ENCODE measurements around the gene FAM83G. TPM values are rescaled to one million over a fixed set of nuclear protein-coding genes. Genes with fewer than 3 reads are reported as not detected.

Gene FAM83G
- total RNA-seq, 2 donors from 2014 or later, result 14.0 to 50.9 TPM

DNA sequence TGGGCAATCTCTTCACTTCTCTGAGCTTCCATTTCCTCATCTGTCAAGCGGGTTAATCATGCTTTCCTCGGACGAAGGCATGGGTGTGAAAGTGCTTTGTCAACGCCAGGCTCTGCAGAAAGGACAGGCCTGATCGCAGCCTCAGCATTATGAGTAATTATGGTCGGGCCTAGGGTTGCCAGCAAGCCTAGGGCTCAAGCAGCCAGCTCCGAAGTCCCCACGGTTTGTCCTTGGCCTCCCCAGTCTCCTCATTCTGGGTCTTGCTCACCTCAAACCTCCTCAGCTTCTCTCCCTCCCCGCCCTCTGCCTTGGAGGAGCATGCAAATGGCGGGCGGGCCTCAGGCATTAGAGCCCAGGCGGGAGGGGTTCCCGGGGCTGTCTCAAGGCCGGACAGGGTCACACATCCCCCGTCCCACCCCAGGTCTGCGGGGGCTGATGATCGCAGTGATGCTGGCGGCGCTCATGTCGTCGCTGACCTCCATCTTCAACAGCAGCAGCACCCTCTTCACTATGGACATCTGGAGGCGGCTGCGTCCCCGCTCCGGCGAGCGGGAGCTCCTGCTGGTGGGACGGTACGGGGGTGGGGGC, 10.2 kb upstream of the FAM83G start:
- no peak for DNase-seq (ENCODE audit: low spot score)
- no peak overlapping the region for H3K27ac ChIP-seq
- TF ChIP-seq CTCF (IDR thresholded peaks at IDR 0.05), result no peak

GRCh38 chr17:19013806-19014627, 9.5 kb upstream of the FAM83G start:
- H3K4me1 ChIP-seq, result no peaks in the 10 kb centered on the region
- H3K4me3 ChIP-seq, result no peak overlapping the region
- no peak for DNase-seq (ENCODE audit: low spot score)
- H3K27me3 ChIP-seq, result no peaks in the 10 kb centered on the region
- H3K9me3 ChIP-seq, result no peaks in the 10 kb centered on the region
- TF ChIP-seq CTCF (IDR thresholded peaks at IDR 0.05), result no peak
- no peaks in the 10 kb centered on the region for H3K36me3 ChIP-seq
- no peak overlapping the region for H3K27ac ChIP-seq

More for the DNA sequence above, 10.2 kb upstream of the FAM83G start:
- Histone ChIP-seq H3K9me3 (no peaks in the 10 kb centered on the region), H3K36me3 (no peaks in the 10 kb centered on the region), H3K27me3 (no peaks in the 10 kb centered on the region), H3K4me3 (no peak overlapping the region), H3K4me1 (no peaks in the 10 kb centered on the region)

- H3K36me3 ChIP-seq, result no peaks in the 10 kb centered on the region
- H3K27ac ChIP-seq, result no peak overlapping the region
- no peak for DNase-seq (ENCODE audit: low spot score)
- no peaks in the 10 kb centered on the region for H3K27me3 ChIP-seq
- H3K9me3 ChIP-seq, result no peaks in the 10 kb centered on the region
- no peak overlapping the region for H3K4me3 ChIP-seq
- no peaks in the 10 kb centered on the region for H3K4me1 ChIP-seq
- no peak for TF ChIP-seq CTCF (IDR thresholded peaks at IDR 0.05)
Measured at GRCh38 chr17:19013226-19013625, 8.7 kb upstream of the FAM83G start.

DNA sequence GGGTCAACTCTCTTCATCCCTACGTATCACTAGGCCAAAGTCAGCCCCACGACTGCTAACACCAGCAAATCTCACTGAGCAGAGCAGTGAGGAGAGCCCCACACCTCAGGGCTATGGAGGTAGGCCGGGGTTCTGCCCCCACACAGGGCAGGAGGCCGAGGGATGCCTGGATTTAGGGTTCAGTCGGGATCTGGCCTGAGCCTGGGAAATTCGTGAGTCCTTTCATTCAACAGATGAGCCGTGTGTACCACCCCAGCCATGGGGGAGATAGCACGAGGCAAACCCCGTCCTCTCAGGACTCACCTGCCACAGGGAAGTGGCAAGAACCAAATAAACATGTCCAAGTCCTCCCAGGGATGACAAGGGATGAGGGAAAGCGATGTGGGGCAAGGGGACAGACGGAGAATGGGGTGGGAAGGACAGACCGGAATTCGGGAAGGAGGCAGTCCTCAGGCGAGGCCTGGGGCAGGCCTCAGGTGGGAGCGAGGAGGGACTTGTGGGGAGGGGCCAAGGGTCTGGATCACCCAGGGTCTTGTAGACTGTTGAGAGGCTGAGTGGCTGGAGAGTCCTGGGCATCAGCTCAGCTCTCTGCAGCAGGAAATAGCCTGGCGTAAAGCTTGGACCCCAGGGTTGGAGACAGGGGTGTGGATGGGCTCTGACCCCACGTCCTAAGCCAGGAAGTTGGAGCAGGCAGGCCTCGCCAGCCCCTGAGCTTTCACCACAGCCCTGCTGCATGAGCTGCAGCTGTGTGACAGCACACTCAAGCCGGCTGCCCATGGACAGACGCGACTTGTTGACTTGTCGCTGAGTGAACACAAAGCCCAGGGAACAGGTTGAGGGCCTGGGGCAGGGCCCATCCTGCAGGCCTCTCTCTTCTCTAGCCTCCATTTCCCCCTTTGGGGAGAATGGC, 7.9 kb upstream of the FAM83G start:
- DNase-seq (ENCODE audit: low spot score), result no peak
- TF ChIP-seq CTCF (IDR thresholded peaks at IDR 0.05), result no peak
- Histone ChIP-seq H3K4me1 (no peaks in the 10 kb centered on the region), H3K27me3 (no peaks in the 10 kb centered on the region), H3K36me3 (no peaks in the 10 kb centered on the region), H3K4me3 (no peak overlapping the region), H3K27ac (no peak overlapping the region), H3K9me3 (no peaks in the 10 kb centered on the region)

DNA sequence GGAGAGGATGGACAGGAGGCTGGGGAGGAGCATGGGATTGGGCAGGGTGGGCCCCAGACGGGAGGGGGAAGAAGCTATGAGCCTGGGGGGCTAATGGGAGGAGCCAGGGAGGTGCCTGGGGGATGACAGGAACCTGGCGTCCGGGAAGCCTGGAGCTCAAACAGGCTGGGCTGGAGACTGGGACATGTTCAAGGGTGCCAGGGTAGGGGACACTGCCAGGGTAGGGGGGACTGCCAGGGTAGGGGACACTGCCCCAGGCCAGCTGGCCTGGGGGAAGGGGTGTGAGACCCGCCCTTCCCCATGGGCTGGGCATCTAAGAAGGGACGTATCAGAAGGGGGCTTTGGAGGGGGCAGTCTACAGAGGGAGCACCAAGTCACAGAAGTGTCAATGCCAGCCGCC, 7.0 kb upstream of the FAM83G start:
- H3K4me3 ChIP-seq, result no peak overlapping the region
- no peaks in the 10 kb centered on the region for H3K4me1 ChIP-seq
- H3K27ac ChIP-seq, result no peak overlapping the region
- no peak for TF ChIP-seq CTCF (IDR thresholded peaks at IDR 0.05)
- no peaks in the 10 kb centered on the region for H3K36me3 ChIP-seq
- no peaks in the 10 kb centered on the region for H3K27me3 ChIP-seq
- DNase-seq (ENCODE audit: low spot score), result no peak
- H3K9me3 ChIP-seq, result no peaks in the 10 kb centered on the region

All from right atrium auricular region (tissue), 2 donors.